Omental fat pad (tissue), 4 donors: Measurements from ENCODE around the gene CNPY1. TPM values are rescaled to one million over a fixed set of nuclear protein-coding genes. Genes with fewer than 3 reads are reported as not detected.
A peak's percentile ranks its signal among the peaks of the same experiment; 100 is the strongest.
"Not testable (repeated sequence)": the region's sequence is repeated elsewhere in the genome, so short reads cannot be mapped to it uniquely, and the experiment has no call there.

Source experiments
- ATAC-seq: fragments of 150-250 bp; one replicate; pipeline ENCODE4 v1.9.1; 2016; ENCODE audit warnings: mild to moderate bottlenecking, moderate library complexity; ENCODE audit not compliant: low FRiP score
- DNase-seq: peaks from one replicate; pipeline ENCODE4 v3.0.0-alpha.2; 2019; ENCODE audit warnings: low spot score
- CTCF ChIP-seq, 3 donors: fragments of 450-650 bp; IDR thresholded peaks; one replicate each; pipeline ENCODE4 v1.5.1; 2016 to 2017; ENCODE audit warnings: antibody characterized with exemption in 3 of 3, mild to moderate bottlenecking in 3 of 3, moderate library complexity in 2 of 3
- total RNA-seq, 4 donors: library from RNA; depleted of rRNA; stranded (reverse); fragments of >200 nt; gene quantifications; one replicate each; pipeline ENCODE4 v1.1.0, GENCODE V29; 2016

The CNPY1 gene
- total RNA-seq: not detected

DNA sequence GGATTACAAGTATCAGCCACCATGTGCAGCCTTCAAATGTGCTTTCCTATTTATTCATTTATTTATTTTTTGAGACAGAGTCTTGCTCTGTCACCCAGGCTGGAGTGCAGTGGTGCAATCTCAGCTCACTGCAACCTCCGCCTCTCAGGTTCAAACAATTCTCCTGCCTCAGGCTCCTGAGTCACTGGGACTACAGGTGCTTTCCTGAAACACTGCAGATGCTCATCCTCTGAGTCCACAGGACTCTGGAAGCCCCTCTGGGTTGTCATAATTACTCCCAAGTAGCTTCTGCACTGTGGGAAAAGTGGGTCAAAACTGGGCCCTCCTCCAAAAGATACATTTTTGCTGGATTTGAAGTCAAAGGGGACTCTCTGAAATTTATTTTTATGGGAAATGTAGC is at the start of gene CNPY1:
TSS of gene CNPY1 (minus strand) at position 111 of the 400 bp plus-strand sequence. CDS start 630 bp downstream, outside the sequence.
- ATAC-seq, DNase-seq: not testable (repeated sequence)

GRCh38 chr7:155594961-155595366 is 48.6 kb upstream of the CNPY1 start:
- ATAC-seq: peak; percentile 25
- TF ChIP-seq CTCF (IDR thresholded peaks at IDR 0.05): no peak
- no peak for DNase-seq

GRCh38 chr7:155594163-155594732 is 47.9 kb upstream of the CNPY1 start:
- DNase-seq (no peak), ATAC-seq (no peak)
- no peak for TF ChIP-seq CTCF (IDR thresholded peaks at IDR 0.05)

DNA sequence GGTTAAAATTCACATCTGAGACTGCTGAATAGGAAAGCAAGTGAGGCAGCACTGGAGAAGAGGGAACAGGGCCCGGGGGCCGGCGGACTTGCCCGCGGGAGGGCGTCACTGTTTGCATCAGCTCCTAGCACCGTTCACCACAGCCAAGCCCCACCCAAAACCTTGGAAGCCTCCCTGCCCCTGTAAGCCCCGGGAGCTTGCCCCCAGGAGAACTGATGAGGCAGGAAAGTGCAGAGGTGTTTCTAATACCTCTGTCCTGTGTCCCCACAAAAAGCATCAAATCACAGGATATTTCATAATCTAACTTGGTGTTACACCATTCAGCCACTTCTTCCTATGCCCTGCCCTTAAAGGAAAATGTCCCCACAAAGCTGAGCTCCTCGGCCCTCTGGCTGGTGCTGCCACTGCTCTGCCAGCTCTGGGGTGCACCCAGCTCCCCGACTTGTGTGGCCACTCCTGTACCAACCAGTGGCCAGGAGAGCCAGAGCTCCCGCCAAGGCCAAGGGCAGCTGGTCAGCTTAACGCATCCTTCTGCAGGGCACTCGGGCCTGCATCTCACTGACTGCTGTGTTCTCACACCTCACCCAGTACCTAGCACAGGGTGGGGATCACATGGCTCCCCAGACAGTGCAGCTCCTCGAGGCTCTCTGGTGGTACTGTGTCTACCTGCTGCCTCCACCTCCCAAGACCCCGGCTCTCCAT is 47.3 kb upstream of the CNPY1 start:
- no peak for ATAC-seq
- no peak for DNase-seq

GRCh38 chr7:155591055-155591775 is 44.9 kb upstream of the CNPY1 start:
- DNase-seq (no peak), ATAC-seq (peak; percentile 18)
- no peak for TF ChIP-seq CTCF (IDR thresholded peaks at IDR 0.05)

More for the DNA sequence above, 47.3 kb upstream of the CNPY1 start:
- no peak for TF ChIP-seq CTCF (IDR thresholded peaks at IDR 0.05)

DNA sequence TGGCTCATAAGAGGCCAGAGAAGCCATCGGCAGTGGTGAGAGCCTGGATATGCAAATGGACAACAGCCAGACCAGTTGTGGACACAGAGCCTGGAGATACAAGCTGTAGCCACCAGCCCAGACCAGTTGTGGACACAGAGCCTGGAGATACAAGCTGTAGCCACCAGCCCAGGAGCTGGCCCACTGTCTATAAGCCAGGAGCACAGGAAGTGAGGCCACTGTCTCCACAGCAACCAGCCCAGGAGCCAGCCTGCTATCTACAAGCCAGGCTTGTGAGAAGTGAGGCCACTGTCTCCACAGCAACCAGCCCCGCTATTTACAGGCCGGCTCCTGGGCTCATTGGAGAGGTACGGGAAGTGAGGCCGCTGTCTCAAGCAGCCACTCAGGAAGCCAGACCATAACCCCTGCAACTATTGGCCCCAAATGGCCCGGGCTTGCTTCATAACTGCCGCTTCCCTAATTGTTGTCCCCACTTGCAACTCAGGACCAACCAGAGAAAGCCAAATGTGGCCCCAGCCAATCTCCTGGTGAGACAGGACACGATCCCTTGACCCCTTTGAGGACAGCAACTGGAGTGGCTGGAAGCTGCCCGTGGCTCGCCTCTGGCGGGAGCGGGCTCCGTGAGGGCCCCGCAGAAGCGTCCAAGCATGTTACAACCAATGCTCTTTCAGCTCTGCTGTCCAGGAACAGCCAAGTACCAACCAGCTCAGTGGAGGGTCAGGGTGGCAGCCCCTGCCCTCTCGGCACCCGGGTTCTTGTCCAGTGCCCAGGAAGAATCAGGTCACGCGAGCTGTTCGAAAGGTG is 44.1 kb upstream of the CNPY1 start:
- DNase-seq (no peak), ATAC-seq (no peak)
- no peak for TF ChIP-seq CTCF (IDR thresholded peaks at IDR 0.05)
